Adrenal gland (tissue), 5 donors: ENCODE results near the gene TES.

Source experiments
- POLR2A ChIP-seq, 2 donors: fragments of 450-650 bp; IDR thresholded peaks; one replicate each; pipeline ENCODE4 v1.6.1; 2017; ENCODE audit warnings: antibody characterized with exemption in 2 of 2, mild to moderate bottlenecking in 2 of 2, moderate library complexity in 1 of 2
- TF ChIP-seq, protein P1 (sequence below), 6 experiments: fragments of 450-650 bp in 4 of 6; fragments of 200-600 bp in 2 of 6; sonication (generic) in 1 of 6; IDR thresholded peaks; 1 replicate in 5 of 6; 2 replicates in 1 of 6; pipeline versions ENCODE4 v1.5.1 to v1.8.0; 2016 to 2021; ENCODE audit warnings: antibody characterized with exemption in 6 of 6, mild to moderate bottlenecking in 2 of 6, moderate library complexity in 1 of 6
- donor health status: DM: no; HTN: no; CAD: no.

GRCh38 chr7:116239020-116239419 is 28.7 kb downstream of the TES start:
- TF ChIP-seq, protein P1, sequence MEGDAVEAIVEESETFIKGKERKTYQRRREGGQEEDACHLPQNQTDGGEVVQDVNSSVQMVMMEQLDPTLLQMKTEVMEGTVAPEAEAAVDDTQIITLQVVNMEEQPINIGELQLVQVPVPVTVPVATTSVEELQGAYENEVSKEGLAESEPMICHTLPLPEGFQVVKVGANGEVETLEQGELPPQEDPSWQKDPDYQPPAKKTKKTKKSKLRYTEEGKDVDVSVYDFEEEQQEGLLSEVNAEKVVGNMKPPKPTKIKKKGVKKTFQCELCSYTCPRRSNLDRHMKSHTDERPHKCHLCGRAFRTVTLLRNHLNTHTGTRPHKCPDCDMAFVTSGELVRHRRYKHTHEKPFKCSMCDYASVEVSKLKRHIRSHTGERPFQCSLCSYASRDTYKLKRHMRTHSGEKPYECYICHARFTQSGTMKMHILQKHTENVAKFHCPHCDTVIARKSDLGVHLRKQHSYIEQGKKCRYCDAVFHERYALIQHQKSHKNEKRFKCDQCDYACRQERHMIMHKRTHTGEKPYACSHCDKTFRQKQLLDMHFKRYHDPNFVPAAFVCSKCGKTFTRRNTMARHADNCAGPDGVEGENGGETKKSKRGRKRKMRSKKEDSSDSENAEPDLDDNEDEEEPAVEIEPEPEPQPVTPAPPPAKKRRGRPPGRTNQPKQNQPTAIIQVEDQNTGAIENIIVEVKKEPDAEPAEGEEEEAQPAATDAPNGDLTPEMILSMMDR (IDR thresholded peaks at IDR 0.05): no peak
- no peak for TF ChIP-seq POLR2A (IDR thresholded peaks at IDR 0.05)
